ENCODE data around the gene ZBED6.

DNA sequence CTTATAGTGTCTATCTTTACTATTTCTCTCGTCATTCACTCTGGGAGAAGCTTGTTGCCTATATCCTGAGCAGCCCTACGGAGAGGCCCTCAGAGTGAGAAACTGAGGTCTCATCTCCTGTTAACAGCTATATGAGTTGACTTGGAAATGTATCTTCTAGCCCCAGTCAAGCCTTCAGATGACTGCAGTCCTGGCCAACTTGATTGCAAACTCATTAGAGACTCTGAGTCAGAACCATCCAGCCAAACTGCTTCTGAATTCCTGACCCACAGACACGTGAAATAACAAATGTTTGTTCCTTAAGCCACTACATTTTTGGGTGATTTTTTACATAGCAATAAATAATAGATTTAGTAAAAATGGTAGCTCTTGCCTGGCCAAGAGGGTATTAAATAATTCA lies 3.9 kb upstream of the ZBED6 start:
- TF ChIP-seq CTCF (IDR thresholded peaks at IDR 0.05): no peak
- no peak for TF ChIP-seq POLR2A (IDR thresholded peaks at IDR 0.05)
- TF ChIP-seq POLR2AphosphoS5 (IDR thresholded peaks at IDR 0.05): no peak
